Astrocyte (in vitro differentiated cells and primary cell): ENCODE data around the gene ZNF622. TPM values are rescaled to one million over a fixed set of nuclear protein-coding genes. Genes with fewer than 3 reads are reported as not detected.
"Not testable (repeated sequence)": the region's sequence is repeated elsewhere in the genome, so short reads cannot be mapped to it uniquely, and the experiment has no call there.

Experiments used
- DNase-seq: peaks from one replicate; pipeline ENCODE4 v3.0.0-alpha.2; 2010; ENCODE audit warnings: low read depth
- FAIRE-seq: peaks from 2 replicates; lab custom pipeline; 2011; peaks lifted over from hg19 to GRCh38; lab: Jason Lieb, UNC
- H2AFZ ChIP-seq: 2 replicates; pipeline ENCODE4 v1.6.0; 2012; ENCODE audit warnings: low read depth, low read length, inconsistent platforms
- H3K27ac ChIP-seq: 2 replicates; pipeline ENCODE4 v1.5.1; 2011; ENCODE audit warnings: low read depth, low read length, inconsistent platforms
- H3K27me3 ChIP-seq: 2 replicates; pipeline ENCODE4 v1.6.0; 2011; ENCODE audit warnings: low read length, inconsistent platforms; ENCODE audit not compliant: insufficient read depth
- H3K36me3 ChIP-seq: 2 replicates; pipeline ENCODE4 v1.5.1; 2011; ENCODE audit warnings: low read length, inconsistent platforms; ENCODE audit not compliant: insufficient read depth
- H3K4me1 ChIP-seq: 2 replicates; pipeline ENCODE4 v1.5.1; 2011; ENCODE audit warnings: low read length, inconsistent platforms; ENCODE audit not compliant: insufficient read depth
- H3K4me2 ChIP-seq: 2 replicates; pipeline ENCODE4 v1.6.0; 2012; ENCODE audit warnings: low read length, inconsistent platforms
- H3K4me3 ChIP-seq: 2 replicates; pipeline ENCODE4 v1.5.1; 2011; ENCODE audit warnings: low read depth, mild to moderate bottlenecking, low read length, inconsistent platforms; ENCODE audit not compliant: insufficient read depth
- H3K79me2 ChIP-seq: 2 replicates; pipeline ENCODE4 v1.6.0; 2012; ENCODE audit warnings: mild to moderate bottlenecking, low read length, inconsistent platforms; ENCODE audit not compliant: insufficient read depth
- H3K9ac ChIP-seq: 2 replicates; pipeline ENCODE4 v1.6.0; 2012; ENCODE audit warnings: mild to moderate bottlenecking, low read length, inconsistent platforms
- H3K9me3 ChIP-seq: 2 replicates; pipeline ENCODE4 v1.5.1; 2012; ENCODE audit warnings: low read depth, mild to moderate bottlenecking, low read length, inconsistent platforms; ENCODE audit not compliant: insufficient read depth
- H4K20me1 ChIP-seq: 2 replicates; pipeline ENCODE4 v1.6.0; 2012; ENCODE audit warnings: low read length, inconsistent platforms; ENCODE audit not compliant: insufficient read depth
- H3K27ac Mint-ChIP-seq: one replicate; pipeline ENCODE4 v1.8.0; 2021; ENCODE audit warnings: mild to moderate bottlenecking, mixed read lengths; ENCODE audit not compliant: unreplicated experiment
- H3K27me3 Mint-ChIP-seq: one replicate; pipeline ENCODE4 v1.8.0; 2021; ENCODE audit warnings: low read depth, mixed read lengths; ENCODE audit not compliant: unreplicated experiment
- H3K36me3 Mint-ChIP-seq: one replicate; pipeline ENCODE4 v1.8.0; 2021; ENCODE audit warnings: low read depth, mixed read lengths; ENCODE audit not compliant: unreplicated experiment
- H3K4me1 Mint-ChIP-seq: one replicate; pipeline ENCODE4 v1.8.0; 2021; ENCODE audit warnings: low read depth, mixed read lengths; ENCODE audit not compliant: unreplicated experiment
- H3K4me3 Mint-ChIP-seq: one replicate; pipeline ENCODE4 v1.8.0; 2021; ENCODE audit warnings: mild to moderate bottlenecking, moderate library complexity, mixed read lengths; ENCODE audit not compliant: unreplicated experiment
- H3K9me3 Mint-ChIP-seq: one replicate; pipeline ENCODE4 v1.8.0; 2021; ENCODE audit warnings: mild to moderate bottlenecking, mixed read lengths; ENCODE audit not compliant: unreplicated experiment
- CTCF ChIP-seq: IDR thresholded peaks from 2 replicates; pipeline ENCODE4 v1.5.1; 2011; ENCODE audit warnings: low read depth, mild to moderate bottlenecking, inconsistent platforms, low read length, moderate library complexity; ENCODE audit not compliant: insufficient read depth
- EZH2 ChIP-seq: IDR thresholded peaks from 2 replicates; pipeline ENCODE4 v1.6.1; 2012; ENCODE audit warnings: mild to moderate bottlenecking, low read length, inconsistent platforms; ENCODE audit not compliant: insufficient read depth
- total RNA-seq: library from RNA; stranded (reverse); gene quantifications from 2 replicates; pipeline ENCODE4 v1.2.1, GENCODE V29; 2021

The ZNF622 gene
- total RNA-seq, 1 donor from 2014 or later = 56.4 TPM

- H4K20me1 ChIP-seq = no peaks in the 10 kb centered on the region
- no peak overlapping the region for H3K27ac Mint-ChIP-seq
- H3K27me3 Mint-ChIP-seq = no peaks in the 10 kb centered on the region
- H3K4me1 ChIP-seq = no peaks in the 10 kb centered on the region
- H3K9me3 ChIP-seq = no peaks in the 10 kb centered on the region
- TF ChIP-seq CTCF = no peak
- no peak for TF ChIP-seq EZH2
- H3K79me2 ChIP-seq = no peaks in the 10 kb centered on the region
- no peak overlapping the region for H3K4me2 ChIP-seq
- no peak overlapping the region for H2AFZ ChIP-seq
- no peak for DNase-seq
- H3K4me1 Mint-ChIP-seq = peaks cover 9% of the 10 kb centered on the region
- H3K9ac ChIP-seq = no peak overlapping the region
- FAIRE-seq = no peak
- peaks cover 27% of the 10 kb centered on the region for H3K36me3 ChIP-seq
- H3K4me3 ChIP-seq = no peak overlapping the region
- H3K4me3 Mint-ChIP-seq = no peak overlapping the region
- no peak overlapping the region for H3K27ac ChIP-seq
- peaks cover 26% of the 10 kb centered on the region for H3K36me3 Mint-ChIP-seq
- no peaks in the 10 kb centered on the region for H3K9me3 Mint-ChIP-seq
- H3K27me3 ChIP-seq = no peaks in the 10 kb centered on the region
Measured at GRCh38 chr5:16446993-16447392, 18.6 kb downstream of the ZNF622 start.

GRCh38 chr5:16437977-16438376, 27.6 kb downstream of the ZNF622 start:
- no peaks in the 10 kb centered on the region for H3K36me3 Mint-ChIP-seq

GRCh38 chr5:16436065-16436682, 29.4 kb downstream of the ZNF622 start:
- H4K20me1 ChIP-seq, DNase-seq, H3K36me3 Mint-ChIP-seq, H3K9ac ChIP-seq, H3K9me3 Mint-ChIP-seq, H3K4me3 Mint-ChIP-seq, H3K27me3 ChIP-seq, FAIRE-seq, H3K27ac ChIP-seq, H3K4me1 ChIP-seq, H3K4me3 ChIP-seq, H3K36me3 ChIP-seq, H2AFZ ChIP-seq, H3K79me2 ChIP-seq, H3K27me3 Mint-ChIP-seq, H3K27ac Mint-ChIP-seq, H3K4me1 Mint-ChIP-seq, H3K4me2 ChIP-seq, H3K9me3 ChIP-seq: not testable (repeated sequence)

More at GRCh38 chr5:16437977-16438376, 27.6 kb downstream of the ZNF622 start:
- H3K9me3 ChIP-seq = no peaks in the 10 kb centered on the region
- DNase-seq (no peak), FAIRE-seq (no peak)
- H3K9me3 Mint-ChIP-seq = no peaks in the 10 kb centered on the region
- H3K4me3 ChIP-seq = no peak overlapping the region
- peaks cover 8% of the 10 kb centered on the region for H3K27me3 Mint-ChIP-seq
- H3K4me1 Mint-ChIP-seq = no peaks in the 10 kb centered on the region
- no peaks in the 10 kb centered on the region for H3K36me3 ChIP-seq
- no peaks in the 10 kb centered on the region for H3K79me2 ChIP-seq
- peaks cover 5% of the 10 kb centered on the region for H3K27me3 ChIP-seq
- H3K4me1 ChIP-seq = no peaks in the 10 kb centered on the region
- TF ChIP-seq EZH2 (no peak), CTCF (no peak)
- no peak overlapping the region for H3K27ac ChIP-seq
- H3K4me3 Mint-ChIP-seq = no peak overlapping the region
- no peak overlapping the region for H3K9ac ChIP-seq
- H3K27ac Mint-ChIP-seq = no peak overlapping the region
- no peaks in the 10 kb centered on the region for H4K20me1 ChIP-seq
- H3K4me2 ChIP-seq = no peak overlapping the region
- no peak overlapping the region for H2AFZ ChIP-seq
